Type B pancreatic cell (in vitro differentiated cells): Measurements from ENCODE around the gene KY. TPM values are rescaled to one million over a fixed set of nuclear protein-coding genes. Genes with fewer than 3 reads are reported as not detected.

Source experiments
- DNase-seq: peaks from one replicate; pipeline ENCODE4 v3.0.0; 2021; ENCODE audit warnings: mixed read lengths; ENCODE audit not compliant: unreplicated experiment; ENCODE audit errors: extremely low spot score
- H3K27ac Mint-ChIP-seq: 2 replicates; pipeline ENCODE4 v1.8.0; 2021; ENCODE audit warnings: mild to moderate bottlenecking, mixed read lengths
- H3K27me3 Mint-ChIP-seq: 2 replicates; pipeline ENCODE4 v1.8.0; 2021; ENCODE audit warnings: mixed read lengths
- H3K36me3 Mint-ChIP-seq: 2 replicates; pipeline ENCODE4 v1.8.0; 2021; ENCODE audit warnings: mixed read lengths
- H3K4me1 Mint-ChIP-seq: one replicate; pipeline ENCODE4 v1.8.0; 2021; ENCODE audit warnings: mixed read lengths; ENCODE audit not compliant: unreplicated experiment
- H3K4me3 Mint-ChIP-seq: 2 replicates; pipeline ENCODE4 v1.8.0; 2021; ENCODE audit warnings: mild to moderate bottlenecking, mixed read lengths
- H3K9me3 Mint-ChIP-seq: 2 replicates; pipeline ENCODE4 v1.8.0; 2021; ENCODE audit warnings: mixed read lengths
- total RNA-seq: library from RNA; stranded (reverse); gene quantifications from 2 replicates; pipeline ENCODE4 v1.2.1, GENCODE V29; 2021; ENCODE audit warnings: low replicate concordance
- TF ChIP-seq, protein P1 (sequence below): fragments of 200-600 bp; sonication (generic); conservative IDR thresholded peaks from 2 replicates; pipeline ENCODE4 v1.5.0; 2021; ENCODE audit warnings: antibody characterized with exemption, mild to moderate bottlenecking

Gene KY
- total RNA-seq, 1 donor from 2014 or later: 0.58 TPM

DNA sequence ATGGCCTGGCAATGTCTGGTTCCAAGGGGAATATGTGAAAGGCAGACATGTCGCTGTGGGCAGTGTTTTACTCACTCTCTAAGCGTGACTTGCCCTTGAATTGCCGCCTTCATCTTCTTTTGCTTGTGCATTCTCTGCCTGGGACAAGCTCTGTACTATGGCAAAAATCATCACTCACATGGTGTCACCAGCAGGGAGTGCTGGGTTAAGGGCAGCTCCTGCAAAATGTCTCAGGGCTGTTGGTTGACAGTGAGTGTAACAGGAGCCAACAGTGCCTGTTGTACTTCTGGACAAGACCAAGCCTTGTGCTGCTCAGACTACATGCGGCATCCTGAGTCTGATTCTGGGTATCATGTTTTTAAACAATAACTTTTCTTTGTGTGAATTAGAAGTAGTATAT is 45.3 kb upstream of the KY start:
- no peak for DNase-seq
- H3K4me3 Mint-ChIP-seq: no peak overlapping the region
- no peaks in the 10 kb centered on the region for H3K36me3 Mint-ChIP-seq
- H3K27ac Mint-ChIP-seq: no peak overlapping the region
- TF ChIP-seq, protein P1, sequence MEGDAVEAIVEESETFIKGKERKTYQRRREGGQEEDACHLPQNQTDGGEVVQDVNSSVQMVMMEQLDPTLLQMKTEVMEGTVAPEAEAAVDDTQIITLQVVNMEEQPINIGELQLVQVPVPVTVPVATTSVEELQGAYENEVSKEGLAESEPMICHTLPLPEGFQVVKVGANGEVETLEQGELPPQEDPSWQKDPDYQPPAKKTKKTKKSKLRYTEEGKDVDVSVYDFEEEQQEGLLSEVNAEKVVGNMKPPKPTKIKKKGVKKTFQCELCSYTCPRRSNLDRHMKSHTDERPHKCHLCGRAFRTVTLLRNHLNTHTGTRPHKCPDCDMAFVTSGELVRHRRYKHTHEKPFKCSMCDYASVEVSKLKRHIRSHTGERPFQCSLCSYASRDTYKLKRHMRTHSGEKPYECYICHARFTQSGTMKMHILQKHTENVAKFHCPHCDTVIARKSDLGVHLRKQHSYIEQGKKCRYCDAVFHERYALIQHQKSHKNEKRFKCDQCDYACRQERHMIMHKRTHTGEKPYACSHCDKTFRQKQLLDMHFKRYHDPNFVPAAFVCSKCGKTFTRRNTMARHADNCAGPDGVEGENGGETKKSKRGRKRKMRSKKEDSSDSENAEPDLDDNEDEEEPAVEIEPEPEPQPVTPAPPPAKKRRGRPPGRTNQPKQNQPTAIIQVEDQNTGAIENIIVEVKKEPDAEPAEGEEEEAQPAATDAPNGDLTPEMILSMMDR: no peak
- peaks cover 6% of the 10 kb centered on the region for H3K27me3 Mint-ChIP-seq
- H3K9me3 Mint-ChIP-seq: no peaks in the 10 kb centered on the region
- H3K4me1 Mint-ChIP-seq: peaks cover 6% of the 10 kb centered on the region

DNA sequence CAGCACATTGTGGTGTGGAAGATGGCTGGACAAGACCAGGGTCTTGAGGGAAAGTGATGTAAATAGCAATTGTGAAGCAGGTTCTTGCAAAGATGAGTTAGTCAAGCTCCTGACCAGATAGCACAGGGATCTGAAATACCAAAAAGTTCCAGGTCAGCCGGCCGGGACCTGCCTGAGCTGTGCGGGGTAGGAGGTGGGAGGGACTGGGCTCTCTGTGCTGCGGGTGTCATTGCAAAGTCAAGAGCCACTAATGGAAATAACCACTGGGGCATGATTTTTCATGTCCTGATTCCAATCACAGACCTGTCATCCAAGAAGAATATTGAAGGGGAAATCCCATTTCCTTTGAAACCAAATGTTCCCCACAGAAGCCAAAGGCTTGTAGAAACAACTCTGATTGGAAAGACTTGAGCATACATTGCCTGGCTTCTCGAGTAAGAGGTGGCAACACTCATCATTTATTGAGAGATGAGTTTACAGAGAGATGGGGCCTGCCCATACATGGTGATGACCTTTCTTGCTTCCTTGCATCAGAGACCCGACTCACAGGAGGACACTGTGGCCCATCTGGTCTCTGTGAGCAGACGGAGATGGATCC is 44.2 kb upstream of the KY start:
- TF ChIP-seq, protein P1: no peak
- no peaks in the 10 kb centered on the region for H3K9me3 Mint-ChIP-seq
- no peaks in the 10 kb centered on the region for H3K36me3 Mint-ChIP-seq
- H3K27me3 Mint-ChIP-seq: peaks cover 9% of the 10 kb centered on the region
- DNase-seq: no peak
- no peak overlapping the region for H3K4me3 Mint-ChIP-seq
- no peak overlapping the region for H3K27ac Mint-ChIP-seq
- peaks cover 6% of the 10 kb centered on the region for H3K4me1 Mint-ChIP-seq

DNA sequence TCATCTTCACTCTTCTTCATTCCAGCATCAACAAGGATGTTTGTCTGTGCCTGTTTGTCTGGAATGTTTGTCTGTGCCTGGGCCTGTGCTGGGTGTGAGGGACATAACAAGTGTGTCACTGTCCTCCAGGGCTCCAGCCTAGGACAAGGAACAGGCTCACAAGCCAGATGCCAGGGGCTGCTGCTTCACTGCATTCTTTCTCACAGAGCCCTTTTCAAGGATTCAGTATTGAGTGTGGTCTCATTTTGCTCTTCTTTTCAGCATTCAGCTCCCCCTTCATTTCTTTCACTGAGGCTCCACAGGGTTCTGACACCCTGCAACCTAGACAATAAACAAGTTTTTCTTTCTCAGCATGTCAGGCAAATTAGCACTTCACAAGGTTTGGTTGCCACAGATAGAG is 43.6 kb upstream of the KY start:
- Mint-ChIP-seq H3K4me3 (no peak overlapping the region), H3K4me1 (peaks cover 6% of the 10 kb centered on the region), H3K36me3 (no peaks in the 10 kb centered on the region), H3K9me3 (no peaks in the 10 kb centered on the region), H3K27ac (no peak overlapping the region), H3K27me3 (peaks cover 7% of the 10 kb centered on the region)
- TF ChIP-seq, protein P1: no peak
- DNase-seq: no peak

DNA sequence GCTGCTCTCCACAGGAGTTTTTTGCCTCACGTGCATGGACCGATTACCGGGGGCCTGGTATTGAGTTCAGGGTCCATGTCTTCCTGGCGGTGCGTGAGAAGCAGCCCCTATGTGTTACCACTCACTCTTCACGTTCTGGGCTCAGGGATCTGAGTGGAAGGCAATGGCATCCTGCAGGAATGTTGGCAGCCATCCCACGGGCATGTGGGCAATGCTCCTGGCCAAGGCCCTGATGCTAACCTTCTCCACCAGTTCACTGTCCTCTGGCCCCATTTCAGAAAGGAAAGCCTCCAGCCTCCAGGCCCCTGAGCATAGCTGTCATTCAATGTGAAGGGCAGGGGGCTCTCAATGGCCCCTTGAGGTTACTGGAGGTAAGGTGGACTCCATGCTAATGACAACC is 43.0 kb upstream of the KY start:
- peaks cover 11% of the 10 kb centered on the region for H3K27me3 Mint-ChIP-seq
- no peak overlapping the region for H3K27ac Mint-ChIP-seq
- H3K4me1 Mint-ChIP-seq: peaks cover 6% of the 10 kb centered on the region
- H3K4me3 Mint-ChIP-seq: no peak overlapping the region
- H3K9me3 Mint-ChIP-seq: no peaks in the 10 kb centered on the region
- no peaks in the 10 kb centered on the region for H3K36me3 Mint-ChIP-seq
- TF ChIP-seq, protein P1: no peak
- DNase-seq: no peak

DNA sequence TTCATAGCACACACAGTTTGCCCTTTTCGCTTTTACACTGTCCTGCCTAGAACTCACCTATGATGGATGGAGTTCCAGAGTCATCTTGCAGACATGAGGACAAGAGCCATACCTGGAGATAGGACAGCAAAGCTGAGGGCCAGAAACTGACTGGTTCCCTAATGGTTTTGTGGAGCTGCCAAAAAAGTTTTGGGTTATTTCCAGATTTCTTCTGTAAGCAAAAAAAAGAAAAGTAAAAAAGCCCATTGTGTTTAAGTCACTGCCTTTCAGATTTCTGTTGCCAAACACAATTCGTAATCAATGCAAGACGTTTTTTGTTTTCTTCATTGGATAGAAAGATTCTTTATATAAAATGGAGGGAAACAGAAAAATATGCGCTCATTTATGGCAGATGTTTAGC is 42.4 kb upstream of the KY start:
- Mint-ChIP-seq H3K4me1 (peaks cover 6% of the 10 kb centered on the region), H3K4me3 (no peak overlapping the region), H3K36me3 (no peaks in the 10 kb centered on the region), H3K27me3 (peaks cover 11% of the 10 kb centered on the region), H3K9me3 (no peaks in the 10 kb centered on the region), H3K27ac (no peak overlapping the region)
- TF ChIP-seq, protein P1: no peak
- DNase-seq: no peak

DNA sequence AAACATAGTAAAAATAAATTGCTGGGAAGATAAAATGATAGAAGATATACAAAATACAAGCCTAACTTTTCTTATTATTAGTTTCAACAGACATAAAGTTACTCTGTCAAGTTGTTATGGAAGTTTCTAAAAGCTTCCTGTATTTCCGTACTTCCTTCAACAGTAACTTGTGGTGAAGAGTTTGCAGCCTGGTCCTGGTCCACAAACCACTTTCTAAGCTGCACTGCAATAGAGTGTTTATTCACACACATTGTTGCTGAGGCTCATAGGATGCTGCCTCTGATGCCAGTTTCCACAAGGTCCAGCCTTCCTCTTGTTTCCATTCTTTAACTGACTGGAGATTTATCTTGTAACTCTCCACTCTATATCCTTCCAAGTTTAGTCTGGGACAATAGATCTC is 39.4 kb upstream of the KY start:
- peaks cover 6% of the 10 kb centered on the region for H3K4me1 Mint-ChIP-seq
- no peaks in the 10 kb centered on the region for H3K9me3 Mint-ChIP-seq
- H3K36me3 Mint-ChIP-seq: no peaks in the 10 kb centered on the region
- H3K27me3 Mint-ChIP-seq: peaks cover 14% of the 10 kb centered on the region
- no peak overlapping the region for H3K27ac Mint-ChIP-seq
- no peak for DNase-seq
- TF ChIP-seq, protein P1: no peak
- no peak overlapping the region for H3K4me3 Mint-ChIP-seq
